CD4-positive, alpha-beta T cell treated with Interleukin-15 for 1 hour (primary cell): Measurements from ENCODE around the gene MMP20.

Experiments
- DNase-seq: peaks from one replicate; pipeline ENCODE4 v3.0.0-alpha.2; 2020

MMP20 gene

DNA sequence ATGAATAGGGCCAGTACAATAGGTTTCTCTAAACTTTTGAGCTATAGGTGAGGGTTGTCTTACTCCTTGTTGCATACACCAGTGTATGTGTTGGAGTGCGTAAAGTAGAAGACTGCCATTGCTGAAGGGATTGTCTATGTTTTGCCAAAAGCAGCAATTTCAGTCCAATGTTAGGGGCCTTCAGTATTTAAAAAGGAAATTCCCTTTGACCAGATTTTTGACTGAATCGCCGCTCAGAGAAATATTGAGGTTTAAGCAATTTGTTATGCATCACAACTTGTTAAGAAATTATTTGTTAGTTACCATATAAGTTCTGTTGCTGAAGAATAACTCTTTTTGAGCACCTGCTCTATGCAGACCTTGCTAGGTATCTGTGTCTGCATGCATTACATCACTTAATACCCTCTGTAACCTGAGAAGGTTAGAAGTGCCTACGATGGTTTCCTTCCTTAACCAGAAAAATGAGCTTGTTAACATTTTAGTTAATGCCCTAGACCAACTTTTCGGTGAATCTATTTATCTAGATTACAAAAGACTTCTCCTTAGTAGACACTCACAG is 33.9 kb downstream of the MMP20 start:
- no peak for DNase-seq

DNA sequence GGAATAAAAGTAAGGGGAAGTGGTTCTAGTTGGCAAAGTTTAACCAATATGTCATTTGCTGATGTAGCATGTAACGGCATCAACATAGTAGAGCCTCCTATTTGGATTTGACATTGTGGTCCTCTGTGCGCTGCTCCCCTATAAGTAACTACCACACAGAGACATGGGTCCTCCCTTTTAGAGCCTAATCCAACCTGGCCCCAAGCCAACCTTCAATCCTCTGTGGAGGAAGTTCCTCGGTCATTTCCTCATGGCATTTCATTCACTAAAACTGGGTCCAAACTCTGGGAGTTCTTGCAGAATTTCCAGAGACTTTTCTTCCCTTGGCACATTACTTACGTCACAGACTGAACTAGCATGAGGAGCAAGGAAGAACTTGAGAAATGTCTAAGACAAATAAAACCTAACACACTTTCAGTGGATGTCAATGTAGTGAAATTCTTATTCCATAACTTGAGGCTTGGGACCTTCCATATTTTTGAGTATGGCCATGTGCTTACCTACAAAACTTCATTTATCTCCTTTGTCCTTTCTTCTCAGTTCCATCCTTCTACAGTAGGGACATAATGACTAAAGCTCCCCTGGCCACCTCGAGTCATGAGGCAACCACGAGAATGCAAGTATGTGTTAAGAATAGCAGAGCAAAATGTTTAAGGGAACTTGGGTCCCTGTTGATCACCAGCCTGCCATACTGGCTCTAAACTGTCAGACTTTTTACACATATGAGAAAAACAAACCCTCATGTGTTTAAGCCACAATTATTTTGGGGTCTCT is 34.7 kb downstream of the MMP20 start:
- DNase-seq, result no peak

DNA sequence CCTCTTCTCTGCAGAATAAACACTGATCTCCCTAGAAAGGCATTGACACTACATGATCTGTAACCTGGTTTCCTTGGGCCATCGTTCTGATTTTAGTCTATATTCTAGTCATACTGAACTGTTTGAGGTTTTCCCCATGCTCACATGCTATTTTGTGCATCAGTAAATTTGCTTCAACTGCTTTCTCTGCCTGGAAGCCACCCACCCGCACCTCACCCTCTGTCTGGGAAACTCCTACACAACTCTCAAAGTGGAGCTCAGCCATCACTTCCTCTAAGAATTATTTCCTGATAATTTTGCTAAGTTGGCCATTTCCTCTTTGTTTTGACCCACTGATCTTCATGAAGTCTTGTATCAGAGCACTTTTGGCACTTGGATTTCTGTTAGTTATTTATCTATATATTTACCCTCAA is 36.1 kb downstream of the MMP20 start:
- no peak for DNase-seq

DNA sequence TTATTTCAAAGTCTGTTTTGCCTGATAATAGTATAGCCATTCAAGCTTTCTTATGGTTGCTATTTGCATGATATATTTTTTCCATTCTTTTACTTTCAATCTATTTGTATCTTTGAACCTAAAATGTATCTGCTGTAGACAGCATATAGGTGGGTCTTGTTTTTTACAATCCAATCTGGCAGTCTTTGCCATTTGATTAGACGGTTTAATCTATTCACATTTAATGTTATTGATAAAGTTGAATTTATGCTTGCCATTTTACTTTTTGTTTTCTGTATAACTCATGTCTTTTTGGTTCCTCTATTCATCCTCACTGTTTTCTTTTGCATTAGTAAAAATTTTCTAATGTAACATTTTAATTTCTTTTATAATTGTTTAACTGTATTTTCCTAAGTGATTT is 37.4 kb downstream of the MMP20 start:
- DNase-seq, result no peak

DNA sequence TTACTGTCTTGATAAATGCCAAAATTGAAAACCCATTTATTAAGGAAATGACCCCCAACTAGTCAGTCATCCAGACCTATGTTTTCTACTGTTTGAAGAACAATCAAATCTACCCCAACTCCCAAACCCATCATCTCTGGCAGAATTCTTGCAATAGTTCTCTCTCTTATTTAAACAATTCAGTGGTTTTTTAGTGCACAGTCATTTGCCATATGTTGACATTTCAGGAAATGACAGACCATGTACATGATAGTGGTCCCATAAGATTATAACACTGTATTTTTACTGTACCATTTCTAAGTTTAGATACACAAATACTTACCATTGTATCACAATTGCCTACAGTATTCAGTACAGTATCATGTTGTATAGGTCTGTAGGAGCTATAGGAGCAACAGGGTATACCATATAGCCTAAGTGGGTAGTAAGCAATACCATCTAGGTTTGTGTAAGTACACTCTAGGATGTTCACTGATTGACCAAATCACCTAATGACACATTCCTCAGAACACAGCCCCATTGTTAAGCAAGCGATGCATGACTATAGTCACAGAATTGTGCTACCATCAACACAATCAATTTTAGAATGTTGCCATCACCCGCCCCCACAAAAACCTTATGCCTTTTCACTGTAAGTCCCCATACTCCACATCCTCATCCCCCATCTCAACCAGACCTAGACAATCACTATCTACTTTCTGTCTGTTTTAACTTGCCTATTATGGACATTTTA is 41.8 kb downstream of the MMP20 start:
- DNase-seq, result no peak

DNA sequence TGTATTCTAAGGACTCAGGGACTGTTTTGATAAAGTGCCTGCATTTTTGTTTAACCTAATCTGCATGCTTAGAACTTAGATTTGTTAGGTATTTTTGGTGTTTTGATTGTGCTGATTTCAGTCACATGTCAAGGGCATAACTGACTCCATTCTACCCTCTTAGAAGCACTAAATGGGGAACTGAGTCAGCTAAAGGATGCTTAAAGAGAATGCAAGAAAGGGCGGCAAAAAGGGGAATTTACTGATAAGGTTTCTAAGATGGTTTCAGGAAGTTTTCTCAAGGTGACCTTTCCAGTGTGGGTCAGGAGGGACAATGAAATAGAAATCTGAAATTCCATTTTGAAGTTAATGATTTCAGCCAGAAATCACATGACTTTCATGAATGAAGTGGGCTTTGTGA is 43.0 kb downstream of the MMP20 start:
- no peak for DNase-seq

DNA sequence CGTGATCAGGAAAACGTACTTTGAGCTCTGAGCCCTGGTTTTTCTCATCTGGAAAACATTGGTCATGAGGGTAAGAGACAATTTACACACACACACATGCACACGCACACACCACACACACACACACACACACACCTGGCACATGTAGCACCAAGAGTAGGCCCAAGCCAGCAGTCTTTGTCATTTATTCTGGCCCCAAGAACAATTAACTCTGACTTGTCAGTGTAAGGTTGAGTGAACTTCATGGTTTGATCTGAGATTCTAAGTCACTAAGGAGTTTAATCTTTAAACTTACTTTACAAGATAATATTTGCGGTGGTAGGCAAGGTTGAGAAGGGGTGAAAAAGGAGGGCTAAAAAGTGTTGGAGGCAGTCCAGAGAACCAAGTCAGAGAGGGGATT is 44.1 kb downstream of the MMP20 start:
- DNase-seq, result no peak

DNA sequence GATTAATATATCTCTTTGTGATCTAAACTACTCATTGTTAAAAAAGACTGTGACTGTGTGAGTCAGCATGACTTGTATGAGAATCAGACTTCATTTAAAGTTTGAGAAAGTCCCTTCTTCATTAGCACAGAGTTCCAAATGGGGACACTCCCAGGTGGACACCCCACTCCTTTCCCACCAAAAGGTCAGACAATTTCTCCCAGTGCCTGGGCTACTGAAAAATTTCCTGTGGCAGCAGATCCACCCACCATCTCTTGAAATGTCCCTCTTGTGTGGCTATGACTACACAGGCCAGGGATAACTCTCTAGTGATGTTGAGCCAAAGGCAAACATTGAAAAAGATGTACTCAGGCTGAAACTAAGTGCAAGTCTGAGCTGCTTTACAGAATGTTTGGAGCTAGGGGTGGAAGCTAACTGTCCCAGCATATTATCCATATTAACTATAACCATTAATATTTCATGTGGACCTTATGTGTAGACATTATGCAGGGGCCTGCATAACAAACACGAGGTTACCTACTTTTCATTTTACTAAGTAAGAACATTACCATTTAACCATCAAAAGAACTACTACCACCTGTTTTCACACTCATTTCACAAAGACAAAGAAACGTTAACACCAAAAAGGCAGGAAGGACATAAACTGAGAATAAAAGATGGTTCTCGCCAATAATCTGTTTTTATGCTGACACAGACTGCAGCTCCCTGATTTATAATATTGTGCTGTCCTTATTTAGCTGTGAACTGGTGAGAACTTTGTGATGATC is 44.8 kb downstream of the MMP20 start:
- no peak for DNase-seq

DNA sequence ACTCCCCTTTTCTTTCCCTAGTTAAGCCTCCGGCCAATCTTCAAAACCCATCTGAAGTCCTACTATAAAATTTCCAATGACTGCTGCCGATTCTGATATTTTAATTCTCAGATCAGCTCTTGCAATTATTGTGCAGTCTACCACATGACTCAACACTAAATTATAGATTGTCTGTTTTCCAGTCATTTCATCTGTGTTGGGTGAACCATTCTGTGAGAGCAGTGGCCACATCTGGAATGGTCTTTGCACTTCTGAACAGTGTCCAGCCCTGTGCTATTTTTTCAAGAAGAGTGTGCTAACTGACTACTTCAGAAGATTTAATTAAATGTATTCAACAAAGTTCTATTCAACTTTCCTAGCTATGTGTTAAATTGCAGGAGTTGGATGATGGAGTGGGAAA is 47.4 kb downstream of the MMP20 start:
- no peak for DNase-seq

DNA sequence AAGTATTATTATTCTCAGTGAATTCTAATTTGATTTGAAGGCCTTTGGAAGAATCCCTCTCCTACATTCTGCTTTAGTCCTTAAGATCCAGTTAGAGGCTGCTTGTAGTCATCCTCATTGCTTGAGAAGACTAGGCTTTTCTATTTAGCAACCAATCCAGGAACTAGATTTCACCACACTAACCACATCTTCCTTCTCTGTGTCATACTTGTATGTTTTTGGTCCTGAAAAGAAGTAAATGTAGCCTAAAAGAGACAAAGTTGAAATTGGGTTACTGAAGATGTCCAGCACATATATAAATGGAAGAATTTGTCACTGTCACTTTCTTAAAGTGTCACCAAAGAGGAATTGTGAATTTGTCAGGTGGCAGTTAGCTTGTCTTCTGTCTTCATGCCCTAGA is 48.0 kb downstream of the MMP20 start:
- no peak for DNase-seq

DNA sequence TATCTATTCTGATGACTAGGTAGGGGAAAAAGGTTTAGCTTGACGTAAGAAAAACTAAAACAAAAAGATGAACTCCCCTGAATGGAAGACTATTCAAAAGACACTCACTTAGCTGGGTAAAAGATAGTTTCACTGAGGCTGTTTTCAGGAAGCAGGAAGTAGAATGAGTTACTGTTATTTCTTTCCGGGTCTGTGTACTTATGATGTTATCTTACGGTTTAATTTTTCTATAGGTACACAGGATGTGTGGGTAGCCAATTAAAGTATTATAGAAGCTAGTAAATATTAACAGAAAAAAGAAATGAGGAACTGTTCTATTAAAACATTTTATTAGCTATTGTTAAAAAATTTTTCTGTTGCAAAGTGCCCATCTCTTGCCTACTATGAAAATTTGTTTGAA is 48.8 kb downstream of the MMP20 start:
- no peak for DNase-seq

DNA sequence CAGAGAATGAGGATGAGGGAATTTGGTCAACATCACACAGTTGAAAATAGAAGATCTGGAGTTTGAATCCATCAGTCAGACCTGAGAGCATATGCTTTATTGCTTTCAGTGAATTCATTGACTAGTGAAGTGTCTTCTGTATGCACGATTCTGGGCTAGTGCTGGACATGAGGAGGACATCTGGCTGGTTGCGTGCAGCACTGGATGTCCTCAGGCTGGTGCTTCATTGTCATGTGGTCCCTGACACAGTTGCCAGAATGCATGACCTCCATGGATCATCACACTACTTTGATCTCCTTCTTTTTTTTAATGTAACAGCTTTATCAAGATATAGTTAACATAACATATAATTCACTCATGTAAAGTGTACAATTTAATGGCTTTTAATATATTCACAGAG is 50.1 kb downstream of the MMP20 start:
- no peak for DNase-seq

DNA sequence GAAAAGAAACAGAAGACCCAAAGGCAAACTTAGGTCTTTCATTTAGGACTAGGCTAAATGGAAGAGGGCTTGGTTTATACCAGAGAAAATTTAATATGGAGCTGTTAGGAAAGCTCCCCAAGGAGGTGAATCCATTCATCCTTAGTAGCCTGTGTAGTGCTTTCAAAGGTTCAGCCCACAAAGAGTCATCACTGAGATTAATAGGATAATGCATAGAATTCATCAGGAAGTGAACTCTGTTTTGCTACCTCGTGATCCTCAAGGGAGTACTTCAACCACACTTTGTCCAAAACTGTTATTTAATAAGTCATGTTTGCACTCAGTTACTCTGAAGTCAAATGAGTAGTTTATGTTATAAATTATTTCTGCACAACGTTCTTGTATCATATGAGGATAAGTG is 51.3 kb downstream of the MMP20 start:
- DNase-seq, result no peak

DNA sequence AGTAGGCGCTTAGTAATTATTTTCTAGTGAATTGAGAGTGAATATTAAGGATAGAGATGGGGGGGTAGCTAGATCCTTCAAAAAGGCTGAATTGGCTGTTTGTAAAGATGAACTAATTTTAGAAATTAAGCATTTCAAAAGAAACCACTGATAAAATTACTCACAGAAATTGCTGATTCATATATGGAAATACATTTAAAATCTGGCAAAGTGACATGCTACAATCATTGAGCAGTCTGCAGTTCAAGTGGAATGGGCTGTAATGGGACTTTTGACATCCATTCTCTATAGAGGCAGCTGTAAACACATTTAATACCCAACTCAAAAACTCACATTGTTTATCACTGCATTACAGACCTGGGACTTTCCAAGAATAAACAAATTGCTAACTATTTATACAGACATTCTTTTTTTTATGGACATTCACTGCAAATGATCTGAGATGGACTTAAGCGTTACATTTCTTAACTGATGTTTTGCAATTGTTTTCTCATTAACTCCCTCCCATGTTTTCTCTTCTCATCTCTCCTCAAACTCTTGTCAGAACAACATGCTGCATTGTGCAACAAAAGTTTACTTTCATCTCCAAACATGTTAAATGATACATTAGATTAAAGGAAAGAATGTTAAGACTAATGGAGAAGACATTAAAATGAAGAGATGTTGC is 52.4 kb downstream of the MMP20 start:
- no peak for DNase-seq

DNA sequence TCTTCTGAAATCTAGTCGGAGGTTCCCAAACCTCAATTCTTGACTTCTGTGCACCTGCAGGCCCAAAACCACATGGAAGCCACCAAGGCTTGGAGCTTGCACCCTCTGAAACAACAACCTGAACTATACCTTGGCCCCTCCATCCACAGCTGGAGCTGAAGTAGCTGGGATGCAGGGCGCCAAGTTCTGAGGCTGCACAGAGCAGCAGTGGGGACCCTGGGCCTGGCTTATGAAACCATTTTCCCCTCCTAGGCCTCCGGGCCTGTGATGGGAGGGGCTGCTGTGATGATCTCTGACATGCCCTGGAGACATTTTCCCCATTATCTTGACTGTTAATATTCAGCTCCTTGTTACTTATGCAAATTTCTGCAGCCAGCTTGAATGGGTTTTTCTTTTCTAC is 56.3 kb downstream of the MMP20 start:
- no peak for DNase-seq

DNA sequence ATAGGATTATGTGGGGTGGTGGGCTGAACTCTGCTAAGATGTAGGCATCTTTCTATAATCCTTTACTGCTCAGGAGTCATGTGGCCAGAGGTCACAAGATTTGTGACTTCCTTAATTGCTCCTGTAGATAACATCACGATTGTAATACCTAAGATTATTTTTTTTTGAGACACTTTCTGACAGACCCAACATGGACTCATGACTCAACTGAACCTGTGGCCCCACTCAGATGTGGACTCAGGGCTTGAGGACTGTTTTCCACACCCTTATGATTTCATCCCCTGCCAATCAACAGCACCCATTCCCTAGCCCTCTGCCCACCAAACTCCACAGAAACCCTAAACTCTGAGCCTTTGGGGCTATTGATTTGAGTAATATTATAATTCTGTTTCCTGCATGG is 59.0 kb downstream of the MMP20 start:
- no peak for DNase-seq

DNA sequence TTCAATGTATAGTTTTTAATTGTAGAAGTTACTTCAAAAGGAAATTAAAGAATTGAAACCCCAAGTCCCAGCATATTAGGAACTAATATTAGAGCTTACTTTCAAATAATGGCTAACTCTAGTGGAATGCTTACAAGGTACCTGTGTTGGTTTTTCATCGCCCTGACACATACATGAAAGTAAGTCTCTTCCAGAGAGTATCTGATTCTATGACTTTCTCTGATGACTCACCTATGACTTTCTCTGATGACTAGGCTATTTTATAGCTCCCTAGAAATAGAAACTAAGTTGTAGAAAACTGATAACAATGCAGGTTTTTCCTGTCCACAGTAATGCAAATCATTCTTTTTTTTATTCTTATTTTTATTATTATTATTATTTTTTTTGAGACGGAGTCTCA is 61.0 kb downstream of the MMP20 start:
- no peak for DNase-seq

DNA sequence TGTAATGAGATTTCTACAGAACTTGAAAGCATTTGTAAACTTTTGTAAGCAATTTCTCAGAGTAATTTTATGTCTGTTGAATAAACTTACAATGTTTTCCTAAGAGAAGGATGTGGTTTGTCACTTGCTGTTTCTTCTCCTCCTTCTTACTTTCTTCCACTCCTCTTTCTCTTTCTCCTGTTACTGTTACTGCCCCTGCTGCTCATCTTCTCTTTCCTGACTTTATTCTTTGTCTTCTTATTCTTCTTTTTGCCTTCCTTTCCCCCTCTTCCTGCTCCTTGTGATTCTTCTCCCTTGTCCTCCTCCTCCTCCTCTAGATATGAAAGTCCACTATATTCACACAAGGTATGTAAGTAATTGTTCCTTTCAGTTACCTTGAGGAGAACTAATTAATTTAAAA is 63.5 kb downstream of the MMP20 start:
- DNase-seq, result no peak

DNA sequence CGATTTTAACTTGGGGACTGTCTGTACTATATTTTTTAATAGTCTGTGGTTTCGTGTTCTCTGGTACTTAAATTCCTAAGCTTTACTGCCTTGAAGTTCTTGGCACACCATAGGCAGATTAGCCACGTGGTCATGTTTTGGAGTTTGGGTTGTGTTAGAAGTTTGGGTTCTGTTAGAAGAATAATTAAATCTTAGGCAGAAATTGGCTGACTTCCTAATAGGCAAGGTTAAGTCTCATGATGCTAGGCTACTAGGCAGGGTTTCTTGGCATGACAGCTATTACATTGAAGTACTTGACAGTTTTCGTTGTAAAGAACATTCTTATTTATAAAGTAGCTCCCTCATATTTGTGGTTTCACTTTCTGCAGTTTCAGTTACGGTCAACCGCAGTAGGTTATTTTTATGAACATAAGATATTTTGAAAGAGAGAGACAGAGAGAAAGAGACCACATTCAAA is 64.5 kb downstream of the MMP20 start:
- no peak for DNase-seq

DNA sequence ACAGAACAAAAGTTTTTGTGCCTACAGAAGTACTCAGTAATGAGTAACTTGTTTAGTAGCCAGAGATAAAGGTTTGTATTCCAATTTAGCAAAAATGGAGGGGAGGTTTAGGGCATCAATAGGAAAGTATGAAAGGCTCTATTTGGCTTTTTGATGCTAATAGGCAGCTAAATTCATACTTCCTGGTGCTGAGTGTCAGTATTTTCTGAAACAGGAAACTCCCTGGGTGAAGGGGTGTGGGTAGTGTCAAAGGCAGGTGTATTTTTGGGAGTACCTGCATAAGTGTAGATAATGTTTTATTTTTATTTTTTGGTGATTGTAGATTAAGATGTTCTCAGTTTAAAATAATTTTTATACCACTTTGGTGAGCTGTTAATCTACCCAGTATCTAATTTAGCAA is 65.3 kb downstream of the MMP20 start:
- DNase-seq, result no peak

DNA sequence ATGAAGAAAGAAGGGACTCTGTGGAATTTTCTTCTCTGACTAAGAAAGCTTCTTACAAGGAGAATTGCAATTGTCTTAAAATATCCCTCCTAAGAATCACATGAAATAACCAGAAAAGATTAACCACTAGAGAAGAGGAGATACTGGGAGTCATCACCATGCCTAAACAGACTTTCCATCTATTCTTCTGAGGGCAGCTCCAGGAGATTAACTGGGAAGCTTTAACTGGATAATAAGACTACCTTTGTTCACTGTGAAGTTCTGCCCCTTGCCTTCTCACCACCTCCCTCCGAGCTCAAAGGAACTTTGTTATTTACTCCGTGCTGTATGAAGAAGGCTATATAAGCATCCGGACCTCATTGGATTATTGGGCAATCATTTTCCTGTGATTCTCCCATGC is 70.0 kb downstream of the MMP20 start:
- no peak for DNase-seq

DNA sequence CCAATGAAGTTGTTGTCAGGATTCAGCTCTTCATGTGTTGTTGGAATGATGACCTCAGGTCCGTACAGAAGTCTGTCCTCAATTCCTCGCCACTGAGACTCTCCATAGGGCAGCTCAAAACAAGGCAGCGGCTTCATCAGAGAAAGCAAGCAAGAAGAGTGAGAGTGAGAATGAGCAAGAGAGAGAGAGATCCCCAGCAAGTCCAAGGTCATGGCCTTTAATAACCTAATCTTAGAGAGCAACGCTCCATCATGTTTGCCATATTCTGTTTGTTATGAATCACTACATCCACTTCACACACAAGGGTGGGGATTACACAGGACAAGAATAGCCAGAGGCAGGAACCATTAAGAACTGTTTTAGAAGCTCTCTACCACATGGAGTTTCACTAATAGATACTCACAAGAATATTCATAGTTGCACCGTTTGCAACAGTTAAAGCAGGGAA is 71.3 kb downstream of the MMP20 start:
- DNase-seq, result no peak
